IPS DF 6.9 (cell line): ENCODE results near the gene WNT8B.

Experiments used
- DNase-seq: peaks from one replicate; pipeline ENCODE4 v3.0.0-alpha.2; 2013; ENCODE audit warnings: low read depth, low spot score
- H3K27ac ChIP-seq: one replicate; pipeline ENCODE4 v1.5.1; 2013; ENCODE audit warnings: low read length, control low read depth
- H3K27me3 ChIP-seq: 2 replicates; pipeline ENCODE4 v1.6.1; 2013; ENCODE audit warnings: mild to moderate bottlenecking, low read length; ENCODE audit not compliant: control insufficient read depth, insufficient read depth
- H3K36me3 ChIP-seq: 2 replicates; pipeline ENCODE4 v1.6.1; 2013; ENCODE audit warnings: low read length; ENCODE audit not compliant: control insufficient read depth, insufficient read depth
- H3K4me1 ChIP-seq: 2 replicates; pipeline ENCODE4 v1.6.1; 2013; ENCODE audit warnings: low read length; ENCODE audit not compliant: control insufficient read depth, insufficient read depth
- H3K4me3 ChIP-seq: 2 replicates; pipeline ENCODE4 v1.5.1; 2013; ENCODE audit warnings: mild to moderate bottlenecking, low read length
- H3K9me3 ChIP-seq: 2 replicates; pipeline ENCODE4 v1.6.1; 2013; ENCODE audit warnings: low read length, inconsistent platforms; ENCODE audit not compliant: control insufficient read depth, insufficient read depth
- WGBS: extraction: QIAGEN DNeasy Blood & Tissue Kit; methylation state at CpG from one replicate; pipeline ENCODE4 v1.1.7; 2013; ENCODE audit warnings: mixed read lengths, missing lambda C conversion rate; ENCODE audit not compliant: insufficient read length, insufficient coverage; 5-methylcytosine and 5-hydroxymethylcytosine counted together

WNT8B gene

GRCh38 chr10:100448951-100449350 lies 13.9 kb upstream of the WNT8B start:
- no peak for DNase-seq
- no CpG with 5 or more reads among the region's 4 CpGs for WGBS
- Histone ChIP-seq H3K4me3 (no peak overlapping the region), H3K27me3 (no peaks in the 10 kb centered on the region), H3K4me1 (no peaks in the 10 kb centered on the region), H3K9me3 (no peaks in the 10 kb centered on the region), H3K36me3 (no peaks in the 10 kb centered on the region), H3K27ac (no peak overlapping the region)

- DNase-seq: no peak
- Histone ChIP-seq H3K4me3 (no peak overlapping the region), H3K9me3 (no peaks in the 10 kb centered on the region), H3K4me1 (no peaks in the 10 kb centered on the region), H3K27ac (no peak overlapping the region), H3K36me3 (no peaks in the 10 kb centered on the region), H3K27me3 (no peaks in the 10 kb centered on the region)
- no CpG with 5 or more reads among the region's 5 CpGs for WGBS
Measured at GRCh38 chr10:100468322-100468721, 5.5 kb downstream of the WNT8B start.

GRCh38 chr10:100468978-100469377 lies 6.2 kb downstream of the WNT8B start:
- Histone ChIP-seq H3K4me3 (no peak overlapping the region), H3K9me3 (no peaks in the 10 kb centered on the region), H3K36me3 (no peaks in the 10 kb centered on the region), H3K27me3 (no peaks in the 10 kb centered on the region; the same call in 1 of the 2 replicates), H3K27ac (no peak overlapping the region), H3K4me1 (no peaks in the 10 kb centered on the region)
- no peak for DNase-seq

- no peaks in the 10 kb centered on the region; the same call in 1 of the 2 replicates for H3K27me3 ChIP-seq
- no peak overlapping the region for H3K4me3 ChIP-seq
Measured at GRCh38 chr10:100469756-100470155, 6.9 kb downstream of the WNT8B start.

GRCh38 chr10:100470367-100470766 lies 7.6 kb downstream of the WNT8B start:
- DNase-seq: no peak
- no peaks in the 10 kb centered on the region for H3K36me3 ChIP-seq
- H3K4me1 ChIP-seq: no peaks in the 10 kb centered on the region
- H3K27ac ChIP-seq: no peak overlapping the region
- H3K4me3 ChIP-seq: no peak overlapping the region
- WGBS: no CpG with 5 or more reads among the region's 3 CpGs
- no peaks in the 10 kb centered on the region; the same call in 1 of the 2 replicates for H3K27me3 ChIP-seq
- H3K9me3 ChIP-seq: no peaks in the 10 kb centered on the region

More at GRCh38 chr10:100469756-100470155, 6.9 kb downstream of the WNT8B start:
- no peak for DNase-seq
- no CpG with 5 or more reads among the region's 1 CpG for WGBS
- Histone ChIP-seq H3K9me3 (no peaks in the 10 kb centered on the region), H3K36me3 (no peaks in the 10 kb centered on the region), H3K4me1 (no peaks in the 10 kb centered on the region), H3K27ac (no peak overlapping the region)

- Histone ChIP-seq H3K9me3 (no peaks in the 10 kb centered on the region), H3K4me3 (no peak overlapping the region), H3K4me1 (no peaks in the 10 kb centered on the region), H3K27ac (no peak overlapping the region), H3K27me3 (peaks cover 25% of the 10 kb centered on the region), H3K36me3 (no peaks in the 10 kb centered on the region)
- no CpG with 5 or more reads among the region's 5 CpGs for WGBS
- no peak for DNase-seq
Measured at GRCh38 chr10:100477970-100478369, 15.2 kb downstream of the WNT8B start.

GRCh38 chr10:100479037-100479436 lies 16.2 kb downstream of the WNT8B start:
- WGBS: no CpG with 5 or more reads among the region's 4 CpGs
- no peak overlapping the region for H3K4me3 ChIP-seq
- no peak for DNase-seq
- H3K36me3 ChIP-seq: no peaks in the 10 kb centered on the region
- H3K9me3 ChIP-seq: no peaks in the 10 kb centered on the region
- no peaks in the 10 kb centered on the region for H3K4me1 ChIP-seq
- no peak overlapping the region for H3K27ac ChIP-seq
- H3K27me3 ChIP-seq: peaks cover 36% of the 10 kb centered on the region

GRCh38 chr10:100480002-100480401 lies 17.2 kb downstream of the WNT8B start:
- WGBS: no CpG with 5 or more reads among the region's 2 CpGs

GRCh38 chr10:100481462-100482081 lies 18.8 kb downstream of the WNT8B start:
- peaks cover 9% of the 10 kb centered on the region for H3K4me1 ChIP-seq
- no peak overlapping the region for H3K27ac ChIP-seq
- DNase-seq: peak; percentile 88
- H3K9me3 ChIP-seq: no peaks in the 10 kb centered on the region
- peaks cover 48% of the 10 kb centered on the region for H3K27me3 ChIP-seq
- WGBS: no CpG with 5 or more reads among the region's 19 CpGs
- peak overlapping the region; percentile 39; the same call in 1 of the 2 replicates for H3K4me3 ChIP-seq
- no peaks in the 10 kb centered on the region for H3K36me3 ChIP-seq

More at GRCh38 chr10:100480002-100480401, 17.2 kb downstream of the WNT8B start:
- no peaks in the 10 kb centered on the region for H3K36me3 ChIP-seq
- peaks cover 44% of the 10 kb centered on the region for H3K27me3 ChIP-seq
- no peak overlapping the region for H3K4me3 ChIP-seq
- H3K27ac ChIP-seq: no peak overlapping the region
- no peak for DNase-seq
- H3K4me1 ChIP-seq: no peaks in the 10 kb centered on the region
- H3K9me3 ChIP-seq: no peaks in the 10 kb centered on the region

GRCh38 chr10:100482181-100482833 lies 19.5 kb downstream of the WNT8B start:
- H3K27ac ChIP-seq: no peak overlapping the region
- peak overlapping the region; percentile 39 for H3K4me3 ChIP-seq
- DNase-seq: peak; percentile 55
- WGBS: no CpG with 5 or more reads among the region's 59 CpGs
- H3K36me3 ChIP-seq: no peaks in the 10 kb centered on the region
- H3K4me1 ChIP-seq: peaks cover 9% of the 10 kb centered on the region
- H3K27me3 ChIP-seq: peaks cover 55% of the 10 kb centered on the region
- H3K9me3 ChIP-seq: no peaks in the 10 kb centered on the region

- Histone ChIP-seq H3K4me3 (no peak overlapping the region), H3K9me3 (no peaks in the 10 kb centered on the region), H3K27me3 (peaks cover 60% of the 10 kb centered on the region), H3K27ac (no peak overlapping the region), H3K4me1 (peaks cover 9% of the 10 kb centered on the region), H3K36me3 (no peaks in the 10 kb centered on the region)
- no peak for DNase-seq
- WGBS: no CpG with 5 or more reads among the region's 5 CpGs
Measured at GRCh38 chr10:100482834-100483185, 20.0 kb downstream of the WNT8B start.
